Effector memory CD4-positive, alpha-beta T cell (primary cell): ENCODE results near the gene USP16.
"Not testable (repeated sequence)": the region's sequence is repeated elsewhere in the genome, so short reads cannot be mapped to it uniquely, and the experiment has no call there.

ENCODE experiments used
- DNase-seq, 3 donors: peaks; one replicate each; pipeline ENCODE4 v3.0.0-alpha.2; 2020
- H3K27ac ChIP-seq: 2 replicates; pipeline ENCODE4 v1.7.0; 2013; ENCODE audit warnings: mild to moderate bottlenecking, low read length, moderate library complexity; ENCODE audit not compliant: insufficient read depth, poor library complexity, severe bottlenecking
- H3K27me3 ChIP-seq: replicated peaks from 2 replicates; pipeline ENCODE4 v1.7.0; 2013; ENCODE audit warnings: mild to moderate bottlenecking, low read length; ENCODE audit not compliant: insufficient read depth, control insufficient read depth, poor library complexity, severe bottlenecking
- H3K36me3 ChIP-seq: 2 replicates; pipeline ENCODE4 v1.7.0; 2013; ENCODE audit warnings: mild to moderate bottlenecking, low read length, moderate library complexity; ENCODE audit not compliant: control insufficient read depth, insufficient read depth
- H3K4me1 ChIP-seq: 2 replicates; pipeline ENCODE4 v1.7.0; 2013; ENCODE audit warnings: low read length, mild to moderate bottlenecking; ENCODE audit not compliant: control insufficient read depth, insufficient read depth, poor library complexity, severe bottlenecking
- H3K4me3 ChIP-seq: 2 replicates; pipeline ENCODE4 v1.7.0; 2013; ENCODE audit warnings: low read length, low read depth, mild to moderate bottlenecking; ENCODE audit not compliant: insufficient read depth, poor library complexity, severe bottlenecking
- H3K9me3 ChIP-seq: 2 replicates; pipeline ENCODE4 v1.7.0; 2013; ENCODE audit warnings: mild to moderate bottlenecking, low read length, moderate library complexity; ENCODE audit not compliant: control insufficient read depth

The USP16 gene

DNA sequence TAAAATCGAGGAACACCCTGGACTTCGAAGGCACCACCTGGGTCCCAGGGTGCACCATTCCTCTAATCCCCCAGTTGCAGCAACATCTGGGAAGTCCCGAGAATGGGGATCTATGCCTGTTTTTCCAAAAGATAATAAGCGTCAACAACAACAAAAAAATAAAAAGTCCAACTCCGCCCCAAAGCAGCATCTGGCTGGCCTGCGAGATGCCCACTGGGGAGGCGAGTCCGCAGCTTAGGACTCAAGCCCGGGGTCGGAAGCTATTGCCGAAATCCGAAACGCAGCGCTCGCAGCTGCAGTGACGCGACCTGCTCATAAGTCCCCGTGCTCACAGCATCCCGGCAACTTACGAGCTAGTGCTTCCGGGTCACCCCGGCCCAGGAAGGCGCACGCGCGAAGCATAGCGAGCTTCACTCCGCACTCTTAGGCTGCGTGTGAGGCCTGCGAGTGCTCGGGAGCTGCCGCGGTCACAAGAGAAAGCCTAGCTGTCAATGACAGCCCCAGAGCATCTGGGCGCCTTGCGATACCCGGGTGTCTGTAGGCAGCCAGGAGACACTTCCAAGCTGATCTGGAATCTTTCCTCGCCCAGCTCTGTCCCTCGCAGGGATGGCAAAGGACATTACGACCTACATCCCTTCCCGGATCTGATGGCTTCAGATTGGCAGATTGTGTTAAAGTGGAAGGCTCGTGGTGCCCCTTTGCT is 21.9 kb upstream of the USP16 start:
- Histone ChIP-seq H3K27me3 (no peaks in the 10 kb centered on the region), H3K4me1 (peaks cover 4% of the 10 kb centered on the region), H3K27ac (peak overlapping the region; percentile 94), H3K4me3 (peak overlapping the region; percentile 61), H3K36me3 (no peaks in the 10 kb centered on the region), H3K9me3 (no peaks in the 10 kb centered on the region)
- peak; percentile 88 to 94 (median 92) for DNase-seq

DNA sequence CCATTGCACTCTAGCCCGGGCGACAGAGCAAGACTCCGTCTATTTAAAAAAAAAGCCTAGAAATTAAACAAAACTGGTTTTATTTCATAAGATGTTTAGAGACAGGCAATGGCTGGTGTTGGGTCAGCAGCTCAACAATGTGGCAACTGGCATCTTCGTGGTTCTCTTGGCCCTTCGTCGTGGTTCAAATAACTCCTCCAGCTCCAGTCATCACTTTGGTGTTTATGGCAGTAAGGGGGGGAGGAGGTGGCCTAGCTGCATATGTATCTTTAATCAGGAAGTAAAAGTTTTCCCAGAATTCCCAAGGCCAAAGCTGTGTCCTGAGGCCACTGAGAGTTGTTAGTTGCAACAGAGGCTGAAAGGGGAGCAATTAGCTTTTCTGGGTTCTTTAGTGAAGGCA is 18.8 kb upstream of the USP16 start:
- Histone ChIP-seq H3K27me3 (no peaks in the 10 kb centered on the region), H3K4me1 (peaks cover 4% of the 10 kb centered on the region), H3K4me3 (no peak overlapping the region), H3K36me3 (no peaks in the 10 kb centered on the region), H3K27ac (no peak overlapping the region), H3K9me3 (no peaks in the 10 kb centered on the region)
- DNase-seq, result no peak

GRCh38 chr21:29007135-29007534 is 17.3 kb upstream of the USP16 start:
- peaks cover 4% of the 10 kb centered on the region for H3K4me1 ChIP-seq
- no peaks in the 10 kb centered on the region for H3K36me3 ChIP-seq
- H3K9me3 ChIP-seq, result no peaks in the 10 kb centered on the region
- H3K27me3 ChIP-seq, result no peaks in the 10 kb centered on the region
- H3K27ac ChIP-seq, result no peak overlapping the region
- no peak for DNase-seq
- H3K4me3 ChIP-seq, result no peak overlapping the region

DNA sequence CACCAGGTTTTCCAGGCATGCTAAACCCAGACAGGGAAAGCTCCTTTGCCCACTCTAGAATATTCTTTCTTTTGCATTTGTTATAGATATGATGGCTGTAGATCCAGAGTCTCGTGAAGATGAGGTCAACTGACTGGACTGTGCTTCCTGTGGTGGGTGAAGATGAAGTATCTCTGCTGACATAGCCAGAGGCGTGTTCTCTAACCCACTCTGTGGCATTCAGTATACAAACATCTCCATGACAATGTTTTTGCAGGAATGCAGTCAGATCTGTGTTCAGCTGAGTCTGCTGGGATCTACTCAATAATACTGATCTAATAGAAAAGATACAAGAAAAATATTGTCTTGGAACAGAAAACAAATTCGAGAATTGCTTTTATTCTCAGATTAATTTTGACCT is 16.7 kb upstream of the USP16 start:
- Histone ChIP-seq H3K36me3 (no peaks in the 10 kb centered on the region), H3K4me3 (no peak overlapping the region), H3K4me1 (no peaks in the 10 kb centered on the region), H3K27me3 (no peaks in the 10 kb centered on the region), H3K9me3 (no peaks in the 10 kb centered on the region), H3K27ac (no peak overlapping the region)
- DNase-seq, result no peak

DNA sequence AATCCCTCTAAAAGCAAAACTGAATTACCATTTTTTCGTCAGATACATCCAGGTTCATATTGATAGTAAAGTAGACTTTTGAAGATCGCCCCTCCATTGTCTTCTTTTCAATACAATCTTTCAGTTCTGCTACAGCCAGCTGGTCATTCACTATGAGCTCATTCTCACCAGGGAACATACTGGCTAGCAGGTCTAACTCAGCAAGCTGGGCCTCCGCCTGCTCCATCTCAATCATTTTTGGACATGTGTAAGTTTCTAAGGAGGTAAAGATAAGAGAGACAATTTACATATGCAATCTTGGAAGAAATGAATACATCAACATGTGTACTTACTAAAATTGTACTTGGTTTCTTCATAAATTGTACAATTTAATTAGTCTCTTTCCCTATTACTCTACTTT is 16.1 kb upstream of the USP16 start:
- no peak overlapping the region for H3K4me3 ChIP-seq
- H3K27me3 ChIP-seq, result no peaks in the 10 kb centered on the region
- no peaks in the 10 kb centered on the region for H3K4me1 ChIP-seq
- no peaks in the 10 kb centered on the region for H3K9me3 ChIP-seq
- DNase-seq, result no peak
- H3K27ac ChIP-seq, result no peak overlapping the region
- H3K36me3 ChIP-seq, result no peaks in the 10 kb centered on the region

DNA sequence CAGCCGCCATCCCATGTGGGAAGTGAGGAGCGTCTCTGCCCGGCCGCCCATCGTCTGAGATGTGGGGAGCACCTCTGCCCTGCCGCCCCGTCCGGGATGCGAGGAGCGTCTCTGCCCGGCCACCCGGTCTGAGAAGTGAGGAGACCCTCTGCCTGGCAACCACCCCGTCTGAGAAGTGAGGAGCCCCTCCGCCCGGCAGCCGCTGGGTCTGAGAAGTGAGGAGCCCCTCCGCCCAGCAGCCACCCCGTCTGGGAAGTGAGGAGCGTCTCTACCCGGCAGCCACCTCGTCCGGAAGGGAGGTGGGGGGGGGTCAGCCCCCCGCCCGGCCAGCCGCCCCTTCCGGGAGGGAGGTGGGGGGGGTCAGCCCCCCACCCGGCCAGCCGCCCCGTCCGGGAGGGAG is 13.2 kb upstream of the USP16 start:
- H3K27me3 ChIP-seq, H3K9me3 ChIP-seq, DNase-seq, H3K27ac ChIP-seq, H3K36me3 ChIP-seq, H3K4me1 ChIP-seq, H3K4me3 ChIP-seq: not testable (repeated sequence)

DNA sequence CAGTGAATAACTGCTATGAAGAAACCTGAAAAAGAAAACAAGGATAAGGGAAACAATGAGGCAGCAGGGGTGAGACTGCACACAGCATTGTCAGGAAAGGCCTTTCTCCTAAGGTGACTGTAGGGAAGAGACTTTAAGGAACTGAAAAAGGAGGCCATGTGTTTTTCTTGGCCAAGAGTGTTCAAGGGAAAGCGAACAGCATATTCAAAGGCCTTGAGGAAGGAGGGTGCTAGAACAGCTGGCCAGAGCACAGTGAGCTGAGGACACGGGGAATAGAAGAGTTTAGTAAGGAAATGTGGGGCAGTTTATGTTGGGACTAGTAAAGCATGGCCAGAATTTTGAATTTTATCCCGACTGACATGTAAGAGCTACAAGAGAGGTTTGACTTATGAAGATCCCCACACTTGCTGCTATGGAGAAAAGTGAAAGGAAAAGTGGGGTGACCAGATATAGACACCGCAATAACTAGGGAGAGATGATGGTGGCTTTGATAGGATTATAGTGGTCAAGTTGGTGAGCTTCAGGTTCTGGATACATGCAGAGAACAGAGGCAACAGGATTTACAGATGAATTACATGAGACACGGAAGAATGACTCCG is 6.7 kb upstream of the USP16 start:
- Histone ChIP-seq H3K4me1 (peaks cover 7% of the 10 kb centered on the region), H3K36me3 (no peaks in the 10 kb centered on the region), H3K4me3 (peak overlapping the region; percentile 70)

DNA sequence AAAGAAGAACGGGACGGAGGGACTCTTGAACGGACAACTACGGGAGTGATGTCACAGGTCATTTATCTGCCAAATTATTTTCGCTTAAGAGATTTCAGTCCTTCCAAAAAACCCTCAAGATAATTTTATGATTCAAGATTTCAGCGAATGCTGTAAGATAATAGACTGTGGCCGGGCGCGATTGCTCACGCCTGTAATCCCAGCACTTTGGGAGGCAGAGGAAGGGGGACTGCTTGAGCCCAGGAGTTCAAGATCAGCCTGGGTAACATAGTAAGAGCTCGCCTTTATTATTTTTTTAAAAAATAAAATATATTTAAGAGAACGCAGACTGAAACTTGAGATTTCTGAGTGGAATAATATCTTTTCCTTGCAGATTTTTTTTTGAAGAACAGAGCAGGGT is 5.9 kb upstream of the USP16 start:
- H3K4me1 ChIP-seq, result peaks cover 11% of the 10 kb centered on the region
- H3K36me3 ChIP-seq, result no peaks in the 10 kb centered on the region
- no peak for DNase-seq
- H3K4me3 ChIP-seq, result peak overlapping the region; percentile 70
- H3K27me3 ChIP-seq, result no peaks in the 10 kb centered on the region
- no peaks in the 10 kb centered on the region for H3K9me3 ChIP-seq
- peak overlapping the region; percentile 76 for H3K27ac ChIP-seq

More for the DNA sequence above, 6.7 kb upstream of the USP16 start:
- DNase-seq, result no peak
- no peaks in the 10 kb centered on the region for H3K9me3 ChIP-seq
- no peaks in the 10 kb centered on the region for H3K27me3 ChIP-seq
- H3K27ac ChIP-seq, result no peak overlapping the region

GRCh38 chr21:29022166-29022565 is 2.3 kb upstream of the USP16 start:
- peak in 1 of 3 donors; percentile 2 for DNase-seq
- Histone ChIP-seq H3K4me1 (peaks cover 27% of the 10 kb centered on the region), H3K4me3 (no peak overlapping the region), H3K36me3 (no peaks in the 10 kb centered on the region), H3K27ac (peak overlapping the region; percentile 21), H3K27me3 (no peaks in the 10 kb centered on the region), H3K9me3 (no peaks in the 10 kb centered on the region)

GRCh38 chr21:29025328-29025713 is 853 bp downstream of the USP16 start:
- DNase-seq, result no peak
- Histone ChIP-seq H3K9me3 (no peaks in the 10 kb centered on the region), H3K4me1 (peaks cover 24% of the 10 kb centered on the region), H3K4me3 (peak overlapping the region; percentile 67), H3K36me3 (peaks cover 9% of the 10 kb centered on the region), H3K27ac (peak overlapping the region; percentile 97), H3K27me3 (no peaks in the 10 kb centered on the region)
